Ovary (tissue), 9 donors: Measurements from ENCODE around the gene PIEZO1. TPM values are rescaled to one million over a fixed set of nuclear protein-coding genes. Genes with fewer than 3 reads are reported as not detected.
A peak's percentile ranks its signal among the peaks of the same experiment; 100 is the strongest.

Experiments
- DNase-seq, 5 donors: peaks; one replicate each; pipeline ENCODE4 v3.0.0-alpha.2; 2019 to 2020
- H3K27ac ChIP-seq, 2 donors: fragments of 200-600 bp; one replicate each; pipeline versions ENCODE4 v1.5.1 to v1.8.0; 2019 to 2022
- H3K27me3 ChIP-seq: fragments of 200-600 bp; one replicate; pipeline ENCODE4 v1.8.0; 2022
- H3K36me3 ChIP-seq: fragments of 200-600 bp; sonication (generic); one replicate; pipeline ENCODE4 v1.5.1; 2019
- H3K4me1 ChIP-seq: one replicate; pipeline ENCODE4 v1.8.1; 2013; ENCODE audit warnings: mild to moderate bottlenecking, moderate library complexity; ENCODE audit not compliant: insufficient read depth
- H3K4me3 ChIP-seq: fragments of 200-600 bp; sonication (generic); one replicate; pipeline ENCODE4 v1.5.1; 2017
- H3K9me3 ChIP-seq, 2 donors: fragments of 200-600 bp in 1 of 2; sonication (generic) in 1 of 2; one replicate each; pipeline versions ENCODE4 v1.5.1 to v1.8.1; 2013 to 2019; ENCODE audit warnings: mild to moderate bottlenecking in 1 of 2, moderate library complexity in 1 of 2
- CTCF ChIP-seq, 3 donors: fragments of 450-650 bp in 2 of 3; fragments of 200-600 bp in 1 of 3; IDR thresholded peaks; one replicate each; pipeline versions ENCODE4 v1.5.1 to v1.8.0; 2016 to 2022; ENCODE audit warnings: antibody characterized with exemption in 3 of 3, mild to moderate bottlenecking in 1 of 3
- EP300 ChIP-seq: sonication (generic); formaldehyde crosslinking; IDR thresholded peaks from one replicate; pipeline ENCODE4 v1.6.1; 2017; ENCODE audit warnings: antibody characterized with exemption
- POLR2A ChIP-seq: fragments of 450-650 bp; IDR thresholded peaks from one replicate; pipeline ENCODE4 v1.6.1; 2017; ENCODE audit warnings: antibody characterized with exemption, mild to moderate bottlenecking, moderate library complexity
- WGBS, 3 donors: extraction: QIAGEN DNeasy Blood & Tissue Kit in 1 of 3; methylation state at CpG; one replicate each; pipeline versions ENCODE4 v1.1.5 to v1.1.7; 2013 to 2017; 5-methylcytosine and 5-hydroxymethylcytosine counted together
- intact Hi-C, 4 donors: fragments of 100-400 bp; cut with DNase I; formaldehyde crosslinking; loops; one replicate each; pipeline versions ENCODE4 v1.11.0 to v1.15.1; 2022 to 2023
- polyA plus RNA-seq, 2 donors: library from polyadenylated mRNA; stranded (reverse); fragments of 200-250 nt in 1 of 2; fragments of 350-450 nt in 1 of 2; fragmentation: Illumina TruSeq in 1 of 2; extraction: RNeasy Lipid Tissue Mini Kit (QIAGEN cat#74804) in 1 of 2; gene quantifications; one replicate each; pipeline ENCODE4 v1.2.3, GENCODE V29; 2013 to 2014
- total RNA-seq, 7 donors: library from RNA; depleted of rRNA in 2 of 7; stranded (reverse); fragments of >200 nt in 2 of 7; fragmentation: NEBNext Ultra II Directional in 3 of 7; extraction: Animal tissue kit (Norgen Biotek cat#: 25700) in 3 of 7; gene quantifications; one replicate each; pipeline versions ENCODE4 v1.1.0 to v1.2.4, GENCODE V29; 2016 to 2023
- donor health status: DM: no; HTN: no; CAD: no; lungs with moderate emphysema.
- donor health status: DM: no; HTN: no; CAD: no.
- donor health status: Bipolar disorder and iron deficiency.
- donor health status: DM: yes; HTN: yes; CAD: no.
- donor health status: DM: no; HTN: no; CAD: no.
- donor health status: DM: yes; HTN: yes; CAD: no.

Gene PIEZO1
- total and polyA plus RNA-seq, 9 donors = 13.0 to 93.5 (median 49.1) TPM

DNA sequence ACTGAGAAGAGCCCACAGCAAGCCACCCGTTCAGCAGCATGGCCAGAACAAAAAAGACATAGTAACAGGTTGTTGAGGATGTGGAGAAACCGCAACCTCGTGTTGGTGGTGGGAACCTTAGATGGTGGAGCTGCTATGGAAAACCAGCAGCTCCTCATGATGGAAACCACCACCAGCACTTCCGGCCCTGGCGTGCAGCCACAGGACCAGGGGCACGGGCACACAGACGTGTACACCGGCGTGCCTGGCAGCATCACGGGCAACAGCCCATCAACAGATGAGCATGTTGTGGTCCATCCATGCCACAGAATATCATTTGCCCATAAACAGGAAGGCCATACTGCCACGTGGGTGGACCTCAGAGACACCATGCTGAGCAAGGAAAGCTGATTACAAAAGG, 66.8 kb downstream of the PIEZO1 start:
- Histone ChIP-seq H3K27ac (no peak overlapping the region), H3K4me1 (no peaks in the 10 kb centered on the region), H3K4me3 (no peak overlapping the region), H3K36me3 (no peaks in the 10 kb centered on the region), H3K27me3 (no peaks in the 10 kb centered on the region), H3K9me3 (no peaks in the 10 kb centered on the region)
- WGBS, 3 donors = 86 to 89% (median 87%) methylated on average over 11 of the region's 11 CpGs
- intact Hi-C loops = no loop called here
- no peak for DNase-seq
- TF ChIP-seq POLR2A = no peak
- no peak for TF ChIP-seq CTCF (IDR thresholded peaks at IDR 0.05)
- TF ChIP-seq EP300 = no peak

DNA sequence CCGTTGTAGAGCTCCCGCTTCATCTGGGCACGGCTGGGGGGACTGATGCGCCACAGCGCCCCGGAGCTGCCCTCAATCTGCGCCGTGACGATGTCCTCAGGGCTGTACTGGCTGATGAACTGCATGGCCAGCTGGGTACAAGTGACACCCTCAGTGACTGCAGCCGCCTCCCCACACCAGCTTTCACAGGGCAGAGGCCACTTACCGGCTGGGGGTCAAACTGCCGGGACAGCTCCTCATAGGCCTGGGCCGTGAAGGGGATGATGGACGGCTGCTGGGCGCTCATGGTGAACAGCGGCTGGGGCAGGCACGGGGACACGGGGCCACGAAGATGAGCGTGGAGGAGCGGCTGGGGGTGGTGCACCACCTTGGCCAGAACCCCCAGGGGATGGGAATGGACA, 68.4 kb downstream of the PIEZO1 start:
- DNase-seq = no peak
- Histone ChIP-seq H3K4me1 (no peaks in the 10 kb centered on the region), H3K36me3 (no peaks in the 10 kb centered on the region), H3K9me3 (no peaks in the 10 kb centered on the region), H3K27ac (no peak overlapping the region), H3K27me3 (no peaks in the 10 kb centered on the region), H3K4me3 (no peak overlapping the region)
- no peak for TF ChIP-seq EP300
- TF ChIP-seq CTCF (IDR thresholded peaks at IDR 0.05) = no peak
- TF ChIP-seq POLR2A = no peak
- intact Hi-C loops = no loop called here
- 92 to 95% (median 95%) methylated on average over 21 of the region's 21 CpGs for whole genome bisulfite sequencing, 3 donors

- Histone ChIP-seq H3K27ac (no peak overlapping the region), H3K4me1 (no peaks in the 10 kb centered on the region), H3K4me3 (no peak overlapping the region), H3K27me3 (no peaks in the 10 kb centered on the region), H3K36me3 (no peaks in the 10 kb centered on the region), H3K9me3 (no peaks in the 10 kb centered on the region)
- no peak for TF ChIP-seq EP300
- TF ChIP-seq CTCF (IDR thresholded peaks at IDR 0.05) = no peak
- no peak for TF ChIP-seq POLR2A
- WGBS, 3 donors = 91 to 97% (median 92%) methylated on average over 14 to 15 of the region's 15 CpGs
- intact Hi-C loops = no loop called here
- DNase-seq = no peak
Measured at GRCh38 chr16:88716201-88716600, 68.8 kb downstream of the PIEZO1 start.

- Histone ChIP-seq H3K4me1 (no peaks in the 10 kb centered on the region), H3K27me3 (no peaks in the 10 kb centered on the region), H3K36me3 (no peaks in the 10 kb centered on the region), H3K9me3 (no peaks in the 10 kb centered on the region), H3K27ac (no peak overlapping the region), H3K4me3 (no peak overlapping the region)
- intact Hi-C loops = no loop called here
- WGBS, 3 donors = 69 to 84% (median 72%) methylated on average over 42 to 57 of the region's 57 CpGs
- TF ChIP-seq EP300 (no peak), POLR2A (no peak), CTCF (IDR thresholded peaks at IDR 0.05) (no peak)
- DNase-seq = peak in 1 of 5 donors; percentile 83
Measured at GRCh38 chr16:88715312-88716190, 69.5 kb downstream of the PIEZO1 start.
